Gastroesophageal sphincter (tissue), 4 donors: Measurements from ENCODE around the gene TENT4B. TPM values are rescaled to one million over a fixed set of nuclear protein-coding genes. Genes with fewer than 3 reads are reported as not detected.

Source experiments
- ATAC-seq: fragments of 150-250 bp; one replicate; pipeline ENCODE4 v1.9.1; 2016; ENCODE audit warnings: mild to moderate bottlenecking, moderate library complexity
- H3K27ac ChIP-seq, 4 donors: fragments of 200-600 bp; sonication (generic) in 3 of 4; 1 replicate in 3 of 4; 2 replicates in 1 of 4; pipeline ENCODE4 v1.5.1; 2016 to 2019
- H3K27me3 ChIP-seq: fragments of 200-600 bp; sonication (generic); one replicate; pipeline ENCODE4 v1.5.1; 2019
- H3K36me3 ChIP-seq, 2 donors: fragments of 200-600 bp; sonication (generic); one replicate each; pipeline ENCODE4 v1.5.1; 2019; ENCODE audit warnings: control low read depth in 1 of 2
- H3K4me1 ChIP-seq, 3 donors: fragments of 200-600 bp; sonication (generic); 1 replicate in 2 of 3; 2 replicates in 1 of 3; pipeline ENCODE4 v1.5.1; 2016 to 2019; ENCODE audit warnings: control low read depth in 2 of 3
- H3K4me3 ChIP-seq, 2 donors: fragments of 200-600 bp; sonication (generic); one replicate each; pipeline ENCODE4 v1.5.1; 2019; ENCODE audit warnings: mild to moderate bottlenecking in 1 of 2, moderate library complexity in 1 of 2
- H3K9me3 ChIP-seq, 3 donors: fragments of 200-600 bp; sonication (generic); one replicate each; pipeline ENCODE4 v1.5.1; 2017 to 2019; ENCODE audit warnings: control low read depth in 2 of 3
- CTCF ChIP-seq, 4 experiments: fragments of 200-600 bp in 2 of 4; fragments of 450-650 bp in 2 of 4; sonication (generic) in 1 of 4; IDR thresholded peaks; one replicate each; pipeline ENCODE4 v1.5.1; 2017 to 2019; ENCODE audit warnings: antibody characterized with exemption in 4 of 4, mild to moderate bottlenecking in 2 of 4, moderate library complexity in 2 of 4
- EP300 ChIP-seq: sonication (generic); formaldehyde crosslinking; IDR thresholded peaks from one replicate; pipeline ENCODE4 v1.6.1; 2017; ENCODE audit warnings: antibody characterized with exemption, mild to moderate bottlenecking
- POLR2A ChIP-seq, 2 donors: fragments of 450-650 bp; IDR thresholded peaks; one replicate each; pipeline ENCODE4 v1.6.1; 2017; ENCODE audit warnings: antibody characterized with exemption in 2 of 2, mild to moderate bottlenecking in 2 of 2, moderate library complexity in 1 of 2
- POLR2AphosphoS5 ChIP-seq: sonication (generic); formaldehyde crosslinking; IDR thresholded peaks from one replicate; pipeline ENCODE4 v1.6.1; 2017; ENCODE audit warnings: antibody characterized with exemption
- WGBS, 2 donors: methylation state at CpG; one replicate each; pipeline ENCODE4 v1.1.5; 2018; ENCODE audit warnings: low coverage in 1 of 2; 5-methylcytosine and 5-hydroxymethylcytosine counted together
- total RNA-seq, 4 donors: library from RNA; depleted of rRNA; stranded (reverse); fragments of >200 nt; gene quantifications; one replicate each; pipeline ENCODE4 v1.1.0, GENCODE V29; 2016

Gene TENT4B
- total RNA-seq, 4 donors from 2014 or later: 13.9 to 25.7 (median 20.9) TPM

- Histone ChIP-seq H3K27me3 (no peaks in the 10 kb centered on the region), H3K9me3 (no peaks in the 10 kb centered on the region), H3K36me3 (no peaks in the 10 kb centered on the region), H3K4me1 (peaks cover 0 to 2% (median 0%) of the 10 kb centered on the region in 3 donors), H3K4me3 (no peak overlapping the region), H3K27ac (peak overlapping the region in 1 of 4 donors; percentile 33)
- no peak for ATAC-seq
- TF ChIP-seq POLR2A (IDR thresholded peaks at IDR 0.05): no peak
- 71 to 80% methylated on average over 1 of the region's 5 CpGs for WGBS, 2 donors
Measured at GRCh38 chr16:50272687-50273381, 119.7 kb downstream of the TENT4B start.

GRCh38 chr16:50273382-50273690 lies 120.2 kb downstream of the TENT4B start:
- Histone ChIP-seq H3K4me1 (no peaks in the 10 kb centered on the region), H3K27me3 (no peaks in the 10 kb centered on the region), H3K27ac (no peak overlapping the region), H3K4me3 (no peak overlapping the region), H3K9me3 (no peaks in the 10 kb centered on the region), H3K36me3 (no peaks in the 10 kb centered on the region)
- TF ChIP-seq POLR2AphosphoS5 (no peak), EP300 (no peak), POLR2A (IDR thresholded peaks at IDR 0.05) (no peak)
- no CpG with 5 or more reads among the region's 2 CpGs for WGBS, 2 donors
- ATAC-seq: no peak

GRCh38 chr16:50273888-50274325 lies 120.8 kb downstream of the TENT4B start:
- TF ChIP-seq POLR2AphosphoS5 (no peak), POLR2A (IDR thresholded peaks at IDR 0.05) (no peak), EP300 (no peak), CTCF (IDR thresholded peaks at IDR 0.05) (no peak)
- peak overlapping the region in 3 of 4 donors; percentile 51 to 59 (median 54) for H3K27ac ChIP-seq
- ATAC-seq: no peak
- WGBS, 2 donors: 60 to 92% methylated on average over 4 to 7 of the region's 13 CpGs
- H3K4me3 ChIP-seq: peak overlapping the region in 1 of 2 donors; percentile 34
- no peaks in the 10 kb centered on the region for H3K27me3 ChIP-seq
- H3K9me3 ChIP-seq: no peaks in the 10 kb centered on the region
- H3K36me3 ChIP-seq: no peaks in the 10 kb centered on the region
- H3K4me1 ChIP-seq: no peaks in the 10 kb centered on the region

GRCh38 chr16:50274326-50275097 lies 121.4 kb downstream of the TENT4B start:
- H3K27me3 ChIP-seq: no peaks in the 10 kb centered on the region
- H3K9me3 ChIP-seq: no peaks in the 10 kb centered on the region
- no peaks in the 10 kb centered on the region for H3K36me3 ChIP-seq
- H3K27ac ChIP-seq: peak overlapping the region in 3 of 4 donors; percentile 51 to 59 (median 54)
- TF ChIP-seq CTCF (IDR thresholded peaks at IDR 0.05) (no peak), POLR2AphosphoS5 (no peak), EP300 (no peak), POLR2A (IDR thresholded peaks at IDR 0.05) (no peak)
- H3K4me3 ChIP-seq: peak overlapping the region in 1 of 2 donors; percentile 34
- no peaks in the 10 kb centered on the region for H3K4me1 ChIP-seq
- 100% methylated on average over 2 of the region's 18 CpGs; no CpG with 5 or more reads in 1 of the 2 donors for WGBS, 2 donors
- no peak for ATAC-seq

- no CpG with 5 or more reads among the region's 3 CpGs for WGBS, 2 donors
- Histone ChIP-seq H3K9me3 (no peaks in the 10 kb centered on the region), H3K36me3 (no peaks in the 10 kb centered on the region), H3K4me1 (no peaks in the 10 kb centered on the region), H3K27me3 (no peaks in the 10 kb centered on the region), H3K4me3 (peak overlapping the region in 1 of 2 donors; percentile 34), H3K27ac (peak overlapping the region in 3 of 4 donors; percentile 51 to 59 (median 54))
- TF ChIP-seq POLR2AphosphoS5: no peak
- TF ChIP-seq EP300: no peak
- no peak for TF ChIP-seq CTCF (IDR thresholded peaks at IDR 0.05)
- no peak for TF ChIP-seq POLR2A (IDR thresholded peaks at IDR 0.05)
- ATAC-seq: no peak
Measured at GRCh38 chr16:50275098-50275415, 122.0 kb downstream of the TENT4B start.
